Activated CD8-positive, alpha-beta memory T cell treated with anti-CD3 and anti-CD28 coated beads for 24 hours (primary cell): ENCODE results near the gene SF1.
A peak's percentile ranks its signal among the peaks of the same experiment; 100 is the strongest.

Experiments
- DNase-seq: peaks from one replicate; pipeline ENCODE4 v3.0.0-alpha.2; 2020

Gene SF1

DNA sequence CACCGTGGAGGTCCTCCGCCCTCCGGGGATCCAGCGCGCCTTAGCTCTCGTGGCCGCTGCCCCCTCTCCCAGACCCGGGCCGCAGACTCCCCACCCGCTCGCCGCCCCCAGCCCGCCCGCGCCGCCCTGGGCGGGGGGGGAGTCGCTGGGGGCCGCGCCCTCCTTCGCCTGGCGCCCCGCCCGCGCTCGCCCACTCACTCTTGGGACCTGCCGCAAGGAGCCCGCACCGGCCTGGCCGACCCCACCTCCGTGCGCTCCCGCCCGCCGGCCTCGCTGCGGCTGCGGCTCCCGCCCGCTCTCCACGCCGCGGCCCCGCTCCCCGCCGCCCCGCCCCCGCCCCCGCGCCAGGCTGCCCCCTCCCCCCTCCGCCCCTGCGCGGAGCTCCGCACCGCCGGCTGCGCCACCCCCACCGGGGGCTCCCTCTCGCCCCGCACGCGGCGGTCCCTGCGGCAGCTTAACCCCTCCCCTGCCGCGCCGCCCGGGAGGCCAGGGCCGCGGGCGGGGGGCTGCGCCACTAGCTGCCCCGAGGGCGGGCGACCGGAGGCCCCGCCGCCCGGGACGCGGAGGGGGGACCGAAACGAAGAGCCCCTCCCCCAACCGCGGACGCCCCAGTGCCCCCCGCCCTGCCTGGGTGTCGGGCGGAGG is 33.7 kb downstream of the SF1 start:
- DNase-seq = no peak

DNA sequence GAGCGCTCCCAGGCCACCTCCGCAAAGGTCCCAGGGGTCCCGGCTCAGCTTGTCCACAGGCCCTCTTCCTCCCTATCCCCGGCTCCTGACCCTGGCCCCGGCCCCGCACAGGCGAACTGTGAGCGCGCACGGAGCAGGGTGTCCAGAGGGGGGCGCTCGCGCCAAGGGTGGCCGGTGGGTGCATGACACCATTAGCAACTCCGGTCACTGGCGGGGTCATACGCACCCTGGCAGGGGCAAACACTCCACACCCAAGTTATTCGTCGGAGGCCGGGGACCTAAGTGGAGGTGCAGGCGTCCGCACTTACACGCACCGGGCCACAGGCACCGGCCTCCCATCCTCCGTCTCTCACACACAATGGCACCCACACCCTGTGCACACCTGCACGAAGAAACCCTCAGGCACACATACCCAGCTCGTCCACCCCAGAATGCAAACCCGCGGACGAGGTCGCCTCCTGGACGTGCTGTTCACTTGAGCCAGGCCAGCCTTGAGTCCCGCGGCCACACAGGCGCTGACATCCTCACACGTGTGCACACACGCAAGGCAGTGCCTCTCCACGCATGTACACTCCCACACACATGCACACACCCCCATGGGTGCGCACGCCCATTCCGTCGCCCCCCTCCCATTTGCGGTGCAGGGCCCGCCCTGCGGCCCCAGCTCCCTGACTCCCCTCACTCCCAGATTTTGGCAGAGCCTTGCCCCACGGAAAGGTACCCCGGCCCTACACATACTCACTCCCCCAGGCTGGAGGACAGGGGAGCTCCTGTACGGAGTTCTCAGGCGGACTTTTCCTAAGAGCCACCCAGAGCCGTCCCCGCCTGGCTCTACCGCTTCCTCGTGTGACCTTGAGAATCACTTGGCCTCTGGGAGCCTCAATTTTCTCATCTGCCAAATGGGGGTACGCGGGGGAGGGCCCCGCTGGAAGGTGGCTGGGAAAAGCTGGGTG is 34.5 kb downstream of the SF1 start, which contains the start of gene RASGRP2:
Gene RASGRP2, minus strand, starts transcription at position 552 of the 953 bp plus-strand sequence. CDS start 1,276 bp downstream, outside the sequence.
- peak; percentile 90 for DNase-seq

DNA sequence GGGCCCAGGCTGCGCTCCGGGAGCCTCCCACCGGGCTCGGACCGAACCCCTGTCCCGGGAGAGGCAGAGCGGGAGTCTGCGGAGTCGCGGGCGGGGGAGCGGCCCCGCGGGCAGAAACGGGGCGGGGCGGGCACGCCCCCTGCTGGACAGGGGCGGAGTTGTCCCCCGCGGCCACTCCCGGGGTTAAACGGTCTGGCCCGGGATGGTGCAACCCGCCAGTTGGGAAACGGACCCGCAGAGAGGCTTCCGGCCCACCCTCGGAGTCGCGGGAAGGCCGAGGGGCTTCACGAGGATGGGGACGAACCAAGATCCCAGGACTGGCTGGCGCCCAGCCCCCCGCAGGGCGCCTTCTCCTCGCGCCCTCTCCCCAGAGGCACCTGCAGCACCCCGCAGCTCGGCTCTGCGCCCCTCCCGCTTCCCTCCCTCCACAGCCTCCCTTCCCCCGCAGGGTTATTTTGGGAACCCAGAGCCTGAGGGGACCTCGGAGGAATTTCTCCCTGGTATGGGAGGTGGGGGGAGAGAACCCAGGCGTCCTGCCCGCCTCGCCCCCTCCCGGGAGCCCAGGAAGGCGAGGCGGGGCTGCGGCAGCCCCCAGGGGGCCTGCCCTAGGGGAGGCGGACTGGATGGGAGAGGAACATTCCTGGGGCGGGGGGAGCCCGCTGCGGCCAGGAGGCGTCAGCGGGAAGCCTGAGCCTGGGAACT is 35.3 kb downstream of the SF1 start:
- DNase-seq = peak; percentile 94

DNA sequence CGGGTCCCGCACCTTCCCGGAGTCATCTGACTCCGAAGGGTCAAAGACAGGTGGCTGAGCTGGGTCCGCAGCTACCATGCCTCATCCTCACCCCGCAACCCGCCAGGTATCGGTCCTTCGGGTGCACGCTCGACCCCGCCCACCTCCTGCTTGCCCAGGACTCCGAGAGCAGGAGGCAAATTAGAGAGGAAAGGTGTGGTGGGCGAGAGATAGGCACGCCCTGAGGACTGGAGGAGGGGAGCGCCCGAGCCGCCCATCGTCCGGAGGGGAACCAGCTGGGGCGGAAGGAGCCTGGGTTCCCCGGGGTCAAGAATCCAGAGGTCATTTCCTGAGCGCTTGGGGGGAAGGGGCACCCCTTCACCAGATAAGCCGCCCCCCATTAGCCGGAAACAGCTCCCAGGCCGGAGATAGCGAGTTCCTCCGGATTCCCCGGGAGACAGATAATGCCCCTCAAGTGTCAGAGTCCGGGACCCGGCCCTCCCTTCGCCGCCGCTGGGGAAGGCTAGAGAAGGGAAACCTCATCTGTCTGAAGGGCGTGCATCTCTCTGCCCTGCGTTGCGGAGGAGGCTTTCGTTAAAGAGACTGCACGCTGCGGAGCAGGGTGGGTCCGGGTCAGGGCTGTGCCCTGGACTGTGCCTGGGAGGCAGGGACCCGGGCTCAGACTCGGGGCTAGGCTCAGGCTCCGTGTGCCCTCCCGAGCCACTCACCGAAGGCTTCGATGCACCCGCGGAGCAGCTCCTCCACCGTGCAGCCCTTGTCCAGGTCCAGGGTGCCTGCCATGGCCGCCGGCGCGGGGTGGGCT is 36.1 kb downstream of the SF1 start:
- DNase-seq = no peak

DNA sequence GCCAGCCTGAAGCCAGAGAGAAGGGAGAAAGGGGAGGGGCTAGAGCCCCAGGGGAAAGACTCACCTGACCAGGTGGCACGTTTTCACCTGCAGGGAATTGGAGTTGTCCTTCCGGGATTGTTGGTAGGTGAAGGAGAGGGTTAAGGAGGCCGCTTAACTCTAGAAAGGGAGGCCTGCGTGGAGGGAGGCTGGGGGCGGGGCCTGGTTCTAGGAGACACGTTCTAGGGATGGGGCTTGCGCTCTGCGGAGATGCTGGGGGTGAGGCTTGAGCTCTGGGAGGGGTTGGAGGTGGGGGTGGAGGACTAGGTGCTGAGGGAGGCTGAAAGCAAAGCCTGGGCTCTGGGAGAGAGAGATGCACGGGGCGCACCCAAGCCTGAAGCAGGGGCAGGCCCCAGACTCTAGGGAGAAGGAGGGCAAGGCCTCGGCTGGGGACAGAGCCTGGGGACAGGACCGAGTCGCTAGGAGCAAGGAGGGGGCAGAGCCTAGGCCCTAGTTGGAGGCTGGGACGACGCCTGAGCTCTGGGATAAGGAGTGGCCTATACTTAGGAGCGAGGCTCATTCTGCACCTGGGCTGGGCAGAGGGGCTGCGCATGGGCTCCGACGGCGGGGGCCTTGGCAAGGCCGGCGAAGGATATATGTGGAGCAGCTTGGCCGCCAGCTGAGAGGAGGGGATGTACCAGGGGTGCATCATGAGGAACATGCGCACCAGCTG is 36.8 kb downstream of the SF1 start:
- no peak for DNase-seq

DNA sequence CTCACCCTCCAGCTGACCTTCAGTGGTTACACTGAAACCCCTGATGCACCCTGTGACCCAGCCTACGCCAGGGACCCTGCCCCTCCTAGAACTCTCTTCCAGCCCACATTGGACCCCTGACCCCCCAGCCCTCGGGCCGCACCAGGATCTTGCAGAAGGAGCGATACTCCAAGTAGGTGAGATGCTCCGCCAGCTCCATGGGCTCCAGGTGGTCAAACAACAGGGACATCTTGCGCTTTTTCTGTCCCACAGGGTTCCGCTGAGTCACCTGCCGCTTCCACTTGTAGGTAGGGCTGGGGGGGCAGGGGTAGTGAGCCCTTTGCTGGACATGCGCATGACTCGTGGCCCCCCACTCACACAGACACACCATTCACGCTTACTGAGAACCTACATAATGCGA is 38.5 kb downstream of the SF1 start:
- DNase-seq = no peak

DNA sequence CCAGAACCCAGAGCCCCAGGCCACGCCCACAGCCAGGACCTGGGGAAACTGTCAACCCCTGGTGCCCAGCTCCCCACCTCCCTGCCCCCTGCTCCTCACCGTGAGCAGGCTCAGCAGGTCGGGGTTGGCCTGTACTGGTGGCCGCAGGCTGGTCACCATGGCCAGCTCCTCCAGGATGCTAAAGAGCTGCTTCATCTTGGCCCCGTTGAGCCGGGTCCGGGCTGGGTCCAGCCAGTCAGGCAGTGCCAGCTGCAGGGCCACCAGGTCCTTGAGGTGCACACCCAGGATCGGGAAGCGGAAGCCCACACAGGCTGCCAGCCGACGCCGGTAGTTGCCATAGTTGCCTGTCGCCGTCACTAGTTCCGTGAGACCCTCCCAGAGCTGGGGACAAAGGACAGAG is 41.7 kb downstream of the SF1 start:
- no peak for DNase-seq

DNA sequence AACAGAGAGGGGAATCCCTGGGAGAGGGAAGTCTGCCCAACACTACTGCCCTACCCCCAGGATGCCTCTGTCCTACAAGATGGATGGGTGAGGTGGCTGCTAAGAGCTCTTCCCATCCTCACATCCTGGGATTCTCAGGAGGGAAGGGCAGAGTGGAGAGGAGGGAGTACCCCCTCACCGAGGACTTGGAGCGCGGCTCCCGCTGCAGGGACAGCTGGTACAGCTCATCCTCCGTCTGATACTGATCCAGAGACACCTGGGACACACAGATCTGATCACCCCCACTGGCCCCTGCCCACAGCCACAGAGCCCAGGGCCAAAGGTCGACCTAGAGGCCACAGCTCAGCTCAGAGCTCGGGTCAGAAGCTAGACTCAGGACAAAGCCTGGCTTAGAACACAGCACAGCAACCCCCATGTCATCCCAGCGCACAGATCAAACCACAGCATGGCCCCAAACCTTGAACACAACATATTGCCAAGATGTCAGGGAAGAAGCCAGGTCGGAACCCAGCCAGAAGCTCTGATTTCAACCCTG is 42.5 kb downstream of the SF1 start:
- no peak for DNase-seq

DNA sequence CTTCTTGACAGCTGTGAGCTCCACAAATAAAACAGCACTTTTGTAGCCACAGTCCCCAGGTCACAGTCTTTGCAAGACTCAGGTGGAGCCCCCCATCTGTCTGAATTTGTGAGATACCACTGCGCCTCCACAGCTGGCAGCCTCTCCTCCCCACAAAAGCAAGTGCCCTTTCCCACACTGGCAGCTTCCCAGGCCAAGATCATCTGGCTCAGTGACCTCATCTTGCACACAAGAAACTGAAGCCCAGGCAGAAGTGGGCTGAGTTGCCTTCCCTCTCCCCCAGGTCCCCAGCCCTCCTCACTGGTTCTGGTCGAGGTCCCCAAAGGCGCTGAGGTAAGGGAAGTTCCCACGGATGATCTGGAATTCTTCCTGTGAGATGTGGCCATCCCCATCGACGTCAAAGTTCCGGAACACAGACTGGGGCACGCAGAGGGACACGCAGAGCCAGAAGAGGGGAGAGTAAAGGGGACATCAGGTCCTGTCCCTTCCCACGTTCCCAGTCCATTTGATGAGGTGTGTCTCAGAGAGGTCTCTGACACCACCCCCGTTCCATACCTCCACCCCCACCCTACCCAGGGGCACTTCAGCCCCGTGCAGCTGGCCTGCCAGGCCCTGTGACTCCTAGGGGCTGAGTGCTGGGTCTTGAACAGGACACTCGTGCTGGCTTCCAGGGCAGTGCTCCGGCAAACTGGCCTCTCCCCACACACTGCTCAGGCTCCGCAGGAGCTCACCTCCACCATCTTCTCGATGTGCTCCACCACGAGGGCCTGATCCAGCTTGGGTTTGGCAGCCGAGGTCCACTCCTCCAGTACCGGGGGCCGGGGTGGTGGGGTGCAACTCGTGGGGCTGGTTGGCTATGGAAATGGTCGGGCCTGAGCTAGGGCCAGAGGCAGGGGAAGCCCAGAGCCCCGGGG is 43.3 kb downstream of the SF1 start:
- DNase-seq = no peak

DNA sequence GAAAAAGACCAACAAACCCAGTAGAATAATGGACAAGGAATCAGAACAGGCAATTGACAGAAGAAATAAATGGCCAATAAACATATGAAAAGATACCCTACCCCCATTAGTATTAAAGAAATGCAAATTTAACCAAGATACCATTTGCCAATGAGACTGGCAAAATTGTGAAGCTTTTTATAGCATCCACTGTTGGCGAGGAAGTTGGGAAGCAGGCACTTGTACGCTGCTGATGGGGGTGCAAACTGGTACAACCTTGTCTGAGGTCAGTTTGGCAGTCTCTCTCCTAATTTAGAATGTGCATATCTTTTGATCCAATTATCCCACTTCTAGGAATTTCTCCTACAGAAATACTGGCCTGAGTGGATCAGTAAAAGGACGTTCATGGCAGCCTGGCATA is 46.7 kb downstream of the SF1 start:
- no peak for DNase-seq

DNA sequence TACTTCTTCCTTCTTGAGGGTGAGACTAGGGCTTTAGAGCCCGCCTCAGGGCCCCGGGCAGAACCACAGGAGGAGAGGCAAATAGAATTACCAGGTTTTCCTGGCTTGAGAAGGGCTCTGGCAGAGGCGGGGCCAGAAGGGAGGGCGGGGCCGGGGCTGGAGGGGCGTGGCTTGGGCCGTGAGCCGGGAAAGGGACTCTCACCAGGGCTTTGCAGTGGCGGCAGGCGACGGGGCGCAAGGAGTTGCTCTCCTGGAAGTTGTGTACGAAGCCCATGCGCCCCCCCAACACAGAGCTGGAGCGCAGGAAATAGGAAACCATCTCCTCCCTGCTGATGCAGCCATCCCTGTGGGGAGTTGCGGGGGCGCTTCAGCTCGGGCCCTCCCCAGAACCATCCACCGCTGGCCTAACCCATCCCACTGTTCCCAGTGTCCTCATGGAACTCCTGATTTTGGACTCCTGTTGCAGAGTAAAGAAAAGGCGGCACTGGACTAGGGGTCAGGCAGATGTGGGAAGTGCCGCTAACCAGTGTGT is 48.4 kb downstream of the SF1 start:
- no peak for DNase-seq

DNA sequence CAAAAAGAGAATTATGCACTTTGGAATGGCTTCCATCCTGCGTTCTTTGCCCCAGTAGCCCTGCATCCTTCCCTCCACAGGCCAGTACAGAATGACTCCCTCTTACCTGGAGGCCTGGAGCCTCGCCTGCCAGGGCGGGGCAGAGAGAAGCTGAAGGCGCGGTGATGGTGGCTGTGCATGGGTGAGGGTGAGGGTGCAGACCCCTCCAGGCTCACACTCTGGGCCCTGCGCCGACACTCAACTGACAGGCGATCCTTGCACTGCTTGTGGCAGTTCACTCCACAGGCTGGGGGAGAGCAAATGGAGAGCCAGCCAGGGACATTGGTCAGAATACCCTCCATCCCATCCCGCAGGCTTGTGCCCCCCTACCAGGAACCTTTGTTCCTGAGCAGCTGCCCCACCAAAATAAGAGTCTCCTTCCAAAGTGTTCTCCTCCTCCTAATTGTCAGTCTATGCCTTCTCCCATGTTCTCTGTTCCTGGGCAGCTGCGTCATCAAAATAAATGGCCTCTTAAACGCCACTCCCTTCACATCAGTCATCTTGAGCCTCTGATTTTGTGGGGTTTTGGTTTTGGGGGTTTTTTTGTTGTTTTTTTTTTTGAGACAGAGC is 49.5 kb downstream of the SF1 start:
- DNase-seq = no peak

DNA sequence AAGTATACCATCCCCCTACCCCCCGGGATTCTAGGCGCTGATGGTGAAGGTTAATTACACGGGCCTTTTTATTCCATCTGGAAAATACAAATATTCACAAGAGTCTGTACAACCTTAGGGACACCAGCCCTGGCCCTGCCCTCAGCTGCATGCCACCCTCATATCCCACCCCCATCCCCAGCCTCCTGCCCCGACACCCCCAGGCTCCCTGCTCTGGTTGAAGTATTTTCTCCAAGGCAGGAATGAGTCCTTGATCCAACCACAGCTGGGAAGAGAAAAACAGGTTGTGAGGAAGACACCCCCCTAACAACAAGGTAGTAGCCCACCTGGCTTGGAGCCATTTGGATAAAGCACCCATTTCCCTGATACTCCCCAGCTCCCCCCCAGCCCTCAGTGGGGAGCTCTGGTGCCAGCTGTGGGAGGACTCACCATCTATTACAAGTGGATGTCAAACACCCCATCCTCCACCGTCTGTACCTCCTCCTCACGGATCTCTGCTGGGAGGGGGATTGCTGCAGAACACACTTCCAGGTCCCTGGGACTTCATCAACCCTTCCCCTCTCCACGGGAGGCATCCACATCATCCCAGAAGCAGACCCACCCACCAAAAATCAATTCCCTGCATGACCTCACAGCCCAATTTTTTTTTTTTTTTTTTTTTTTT is 51.3 kb downstream of the SF1 start:
- DNase-seq = no peak

DNA sequence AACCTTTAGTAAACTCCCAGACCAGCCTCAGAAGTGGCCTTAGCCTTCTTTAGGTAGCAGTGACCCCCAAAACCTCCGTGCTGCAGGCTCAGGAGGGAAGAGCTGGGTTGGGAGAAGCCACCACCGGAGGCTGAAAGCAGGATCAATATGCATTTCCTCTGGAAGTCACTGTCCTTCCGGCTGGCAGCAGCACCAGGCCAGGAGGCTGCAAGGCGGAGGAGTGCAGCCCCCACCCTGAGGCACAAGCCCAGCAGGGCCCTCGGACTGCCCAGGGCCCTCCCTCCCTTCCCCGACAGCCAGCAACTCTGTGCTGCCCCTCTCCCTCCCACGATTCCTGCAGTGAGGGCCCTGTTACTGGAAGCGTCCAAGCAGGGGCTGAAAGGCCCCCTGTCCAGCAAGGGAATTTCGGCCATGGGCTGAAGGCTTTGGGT is 52.1 kb downstream of the SF1 start:
- DNase-seq = peak; percentile 54

DNA sequence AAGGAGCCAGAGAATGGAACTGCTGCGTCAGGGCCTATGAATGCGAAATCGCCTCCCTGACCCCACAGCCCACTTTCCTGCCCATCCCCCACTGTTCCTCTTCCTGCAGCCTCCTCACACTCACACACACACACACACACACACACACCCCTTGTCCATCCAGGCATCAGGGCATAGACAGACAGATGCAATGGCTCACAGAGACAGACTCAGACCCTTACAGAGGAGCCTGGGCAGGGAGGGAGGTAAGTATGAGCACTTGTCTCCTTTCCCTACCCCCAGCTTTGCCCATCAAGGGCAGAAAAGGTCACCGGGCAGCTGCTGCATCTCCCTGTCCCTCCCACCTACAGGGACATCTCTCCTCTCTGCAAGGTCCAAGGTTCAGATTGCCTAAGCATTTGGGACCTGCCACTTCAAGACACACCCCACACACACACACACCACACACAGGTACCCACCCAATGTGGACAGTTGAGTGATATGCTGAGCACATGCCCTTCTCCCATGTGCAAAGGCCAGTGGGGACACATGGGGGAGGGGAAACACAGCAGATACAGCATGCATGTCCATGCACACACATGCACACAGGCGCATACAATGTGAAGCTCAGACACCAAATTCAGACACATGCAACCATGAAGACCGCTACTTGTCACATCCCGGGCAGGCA is 53.3 kb downstream of the SF1 start:
- peak; percentile 56 for DNase-seq

DNA sequence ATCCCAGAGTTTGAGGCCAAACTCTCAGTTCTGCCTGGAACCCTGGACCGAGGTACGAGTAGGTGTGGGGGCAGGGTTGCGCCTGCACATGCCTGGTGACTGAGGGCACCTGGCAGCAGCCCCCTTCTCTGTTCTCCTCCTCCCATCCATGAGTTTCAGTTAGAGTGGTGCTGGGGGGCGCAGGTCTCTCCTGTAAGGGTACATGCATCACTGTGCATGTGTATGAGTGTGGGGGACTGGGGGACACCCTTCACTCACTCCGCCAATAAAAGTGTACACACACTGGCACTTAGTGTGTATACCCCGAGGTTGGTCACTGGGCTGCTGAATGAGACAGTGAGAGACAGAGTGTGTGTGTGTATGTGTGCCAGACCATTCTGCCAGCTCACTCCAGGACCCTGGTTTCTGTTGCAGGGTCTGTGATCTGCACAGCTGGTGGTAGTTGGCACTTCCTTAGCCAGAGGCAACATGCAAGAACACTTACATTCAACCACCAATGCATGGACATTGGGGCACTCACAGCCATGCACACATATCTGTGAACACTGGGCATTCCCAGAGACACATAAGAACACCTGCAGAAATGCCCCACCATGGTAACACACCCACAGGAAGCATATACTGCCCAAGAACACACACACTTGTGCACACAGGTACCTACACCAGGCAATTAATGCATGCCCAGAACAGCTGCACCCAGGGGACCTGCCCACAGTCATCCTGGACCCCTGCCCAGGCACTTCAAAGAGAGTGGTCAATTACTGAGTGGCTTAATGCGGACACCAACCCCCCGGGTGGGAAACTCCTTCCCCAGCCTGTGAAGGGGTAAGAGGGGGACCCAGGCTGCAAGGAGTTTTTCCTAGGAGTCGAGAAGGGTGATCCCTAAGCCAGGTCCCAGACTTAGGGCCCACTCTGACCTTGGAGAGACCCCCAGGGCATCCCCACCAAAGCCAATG is 54.2 kb downstream of the SF1 start:
- DNase-seq = peak; percentile 57

DNA sequence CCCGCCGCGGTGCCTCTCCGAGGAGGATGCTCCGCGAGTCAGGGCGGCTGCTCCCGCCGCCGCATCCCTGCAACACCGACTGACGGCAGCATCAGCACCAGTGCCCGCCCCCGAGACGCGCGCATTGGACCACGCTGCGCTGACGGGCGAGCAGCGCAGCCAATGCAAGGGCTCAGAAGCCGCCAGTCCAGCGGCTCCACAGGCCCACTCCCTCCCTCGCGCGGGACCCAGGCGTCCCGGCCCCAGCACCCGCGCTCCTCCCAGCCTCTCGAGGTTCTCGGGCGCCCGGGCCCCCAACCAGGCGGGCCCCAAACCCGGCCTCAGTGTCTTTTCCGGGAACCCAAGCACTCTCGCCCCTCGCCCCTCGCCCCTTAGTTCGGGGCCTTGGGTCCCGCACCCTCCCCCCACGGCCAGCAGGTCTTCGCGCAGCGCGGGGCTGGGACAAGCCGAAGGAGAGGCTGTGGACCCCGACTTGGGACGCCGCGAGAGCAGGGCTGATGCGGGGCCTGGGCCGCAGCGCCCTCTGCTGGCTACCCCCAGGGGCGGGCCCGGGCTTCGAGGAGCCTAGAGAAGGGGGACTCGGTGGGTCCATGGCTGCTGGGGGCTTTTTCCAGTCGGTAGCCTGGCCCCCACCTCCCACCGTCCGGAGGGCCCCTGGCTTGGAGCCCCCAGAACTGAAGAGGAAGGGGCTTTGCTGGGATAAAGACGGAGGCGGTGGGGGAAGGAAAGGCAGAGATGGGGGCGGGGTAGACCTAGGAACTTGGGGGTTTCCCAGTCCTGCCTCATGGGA is 55.0 kb downstream of the SF1 start, which contains the start of gene NRXN2:
Gene NRXN2, minus strand, starts transcription at position 81 of the 790 bp plus-strand sequence. CDS start 9,498 bp downstream, outside the sequence.
- DNase-seq = peak; percentile 93
